ENCODE results near the gene ATG2B. TPM values are rescaled to one million over a fixed set of nuclear protein-coding genes. Genes with fewer than 3 reads are reported as not detected.

ATG2B gene
- total and polyA plus RNA-seq, 2 donors = 9.6 to 15.2 TPM

GRCh38 chr14:96345669-96346068 lies 17.5 kb downstream of the ATG2B start:
- Histone ChIP-seq H3K36me3 (ENCODE audit: control insufficient read depth in 2 of 2, insufficient read depth in 2 of 2, low read length in 1 of 2) (peaks cover 3 to 8% of the 10 kb centered on the region in 2 donors), H3K4me1 (ENCODE audit: control insufficient read depth in 2 of 2, insufficient read depth in 2 of 2, low read length in 2 of 2) (no peaks in the 10 kb centered on the region), H3K27me3 (ENCODE audit: control insufficient read depth in 2 of 2, insufficient read depth in 1 of 2, low read length in 1 of 2) (no peaks in the 10 kb centered on the region), H3K4me3 (ENCODE audit: low read length in 2 of 2) (no peak overlapping the region), H3K9me3 (ENCODE audit: control insufficient read depth in 2 of 2, insufficient read depth in 1 of 2, low read length in 1 of 2) (no peaks in the 10 kb centered on the region), H3K27ac (ENCODE audit: low read depth in 1 of 2, low read length in 1 of 2) (no peak overlapping the region)
- no peak for DNase-seq (ENCODE audit: low read depth in 6 of 9, low spot score in 9 of 9)
- WGBS = over 99% methylated on average over 2 of the region's 2 CpGs

GRCh38 chr14:96341323-96341722 lies 21.8 kb downstream of the ATG2B start:
- 98% methylated on average over 3 of the region's 3 CpGs for WGBS
- no peak for DNase-seq (ENCODE audit: low read depth in 6 of 9, low spot score in 9 of 9)
- Histone ChIP-seq H3K36me3 (ENCODE audit: control insufficient read depth in 2 of 2, insufficient read depth in 2 of 2, low read length in 1 of 2) (peaks cover 11 to 20% of the 10 kb centered on the region in 2 donors), H3K9me3 (ENCODE audit: control insufficient read depth in 2 of 2, insufficient read depth in 1 of 2, low read length in 1 of 2) (no peaks in the 10 kb centered on the region), H3K27ac (ENCODE audit: low read depth in 1 of 2, low read length in 1 of 2) (no peak overlapping the region), H3K4me1 (ENCODE audit: control insufficient read depth in 2 of 2, insufficient read depth in 2 of 2, low read length in 2 of 2) (no peaks in the 10 kb centered on the region), H3K4me3 (ENCODE audit: low read length in 2 of 2) (no peak overlapping the region), H3K27me3 (ENCODE audit: control insufficient read depth in 2 of 2, insufficient read depth in 1 of 2, low read length in 1 of 2) (no peaks in the 10 kb centered on the region)

- peaks cover 11 to 19% of the 10 kb centered on the region in 2 donors for H3K36me3 ChIP-seq (ENCODE audit: control insufficient read depth in 2 of 2, insufficient read depth in 2 of 2, low read length in 1 of 2)
- no peak for DNase-seq (ENCODE audit: low read depth in 6 of 9, low spot score in 9 of 9)
Measured at GRCh38 chr14:96338551-96338950, 24.6 kb downstream of the ATG2B start.

GRCh38 chr14:96324219-96324618 lies 38.9 kb downstream of the ATG2B start:
- H3K27ac ChIP-seq (ENCODE audit: low read depth in 1 of 2, low read length in 1 of 2) = no peak overlapping the region
- no peaks in the 10 kb centered on the region for H3K9me3 ChIP-seq (ENCODE audit: control insufficient read depth in 2 of 2, insufficient read depth in 1 of 2, low read length in 1 of 2)
- peaks cover 23 to 26% of the 10 kb centered on the region in 2 donors for H3K36me3 ChIP-seq (ENCODE audit: control insufficient read depth in 2 of 2, insufficient read depth in 2 of 2, low read length in 1 of 2)
- H3K4me1 ChIP-seq (ENCODE audit: control insufficient read depth in 2 of 2, insufficient read depth in 2 of 2, low read length in 2 of 2) = no peaks in the 10 kb centered on the region
- DNase-seq (ENCODE audit: low read depth in 6 of 9, low spot score in 9 of 9) = no peak
- no peak overlapping the region for H3K4me3 ChIP-seq (ENCODE audit: low read length in 2 of 2)
- H3K27me3 ChIP-seq (ENCODE audit: control insufficient read depth in 2 of 2, insufficient read depth in 1 of 2, low read length in 1 of 2) = no peaks in the 10 kb centered on the region
- WGBS = 97% methylated on average over 7 of the region's 7 CpGs

More at GRCh38 chr14:96338551-96338950, 24.6 kb downstream of the ATG2B start:
- Histone ChIP-seq H3K27me3 (ENCODE audit: control insufficient read depth in 2 of 2, insufficient read depth in 1 of 2, low read length in 1 of 2) (no peaks in the 10 kb centered on the region), H3K4me1 (ENCODE audit: control insufficient read depth in 2 of 2, insufficient read depth in 2 of 2, low read length in 2 of 2) (no peaks in the 10 kb centered on the region), H3K9me3 (ENCODE audit: control insufficient read depth in 2 of 2, insufficient read depth in 1 of 2, low read length in 1 of 2) (no peaks in the 10 kb centered on the region), H3K4me3 (ENCODE audit: low read length in 2 of 2) (no peak overlapping the region), H3K27ac (ENCODE audit: low read depth in 1 of 2, low read length in 1 of 2) (no peak overlapping the region)
- 99% methylated on average over 1 of the region's 1 CpG for WGBS

- H3K9me3 ChIP-seq (ENCODE audit: control insufficient read depth in 2 of 2, insufficient read depth in 1 of 2, low read length in 1 of 2) = no peaks in the 10 kb centered on the region
- H3K4me3 ChIP-seq (ENCODE audit: low read length in 2 of 2) = no peak overlapping the region
- DNase-seq (ENCODE audit: low read depth in 6 of 9, low spot score in 9 of 9) = no peak
- H3K27ac ChIP-seq (ENCODE audit: low read depth in 1 of 2, low read length in 1 of 2) = no peak overlapping the region
- WGBS = 95% methylated on average over 1 of the region's 1 CpG
- H3K27me3 ChIP-seq (ENCODE audit: control insufficient read depth in 2 of 2, insufficient read depth in 1 of 2, low read length in 1 of 2) = no peaks in the 10 kb centered on the region
- H3K4me1 ChIP-seq (ENCODE audit: control insufficient read depth in 2 of 2, insufficient read depth in 2 of 2, low read length in 2 of 2) = no peaks in the 10 kb centered on the region
- H3K36me3 ChIP-seq (ENCODE audit: control insufficient read depth in 2 of 2, insufficient read depth in 2 of 2, low read length in 1 of 2) = peaks cover 31 to 37% of the 10 kb centered on the region in 2 donors
Measured at GRCh38 chr14:96320605-96321004, 42.5 kb downstream of the ATG2B start.

- WGBS = 98% methylated on average over 9 of the region's 9 CpGs
- Histone ChIP-seq H3K27ac (ENCODE audit: low read depth in 1 of 2, low read length in 1 of 2) (no peak overlapping the region), H3K27me3 (ENCODE audit: control insufficient read depth in 2 of 2, insufficient read depth in 1 of 2, low read length in 1 of 2) (no peaks in the 10 kb centered on the region), H3K9me3 (ENCODE audit: control insufficient read depth in 2 of 2, insufficient read depth in 1 of 2, low read length in 1 of 2) (no peaks in the 10 kb centered on the region), H3K4me3 (ENCODE audit: low read length in 2 of 2) (no peak overlapping the region), H3K36me3 (ENCODE audit: control insufficient read depth in 2 of 2, insufficient read depth in 2 of 2, low read length in 1 of 2) (peaks cover 30 to 35% of the 10 kb centered on the region in 2 donors), H3K4me1 (ENCODE audit: control insufficient read depth in 2 of 2, insufficient read depth in 2 of 2, low read length in 2 of 2) (no peaks in the 10 kb centered on the region)
- DNase-seq (ENCODE audit: low read depth in 6 of 9, low spot score in 9 of 9) = no peak
Measured at GRCh38 chr14:96318836-96319235, 44.3 kb downstream of the ATG2B start.

GRCh38 chr14:96316087-96316486 lies 47.1 kb downstream of the ATG2B start:
- no peak for DNase-seq (ENCODE audit: low read depth in 6 of 9, low spot score in 9 of 9)
- peaks cover 23 to 37% of the 10 kb centered on the region in 2 donors for H3K36me3 ChIP-seq (ENCODE audit: control insufficient read depth in 2 of 2, insufficient read depth in 2 of 2, low read length in 1 of 2)
- WGBS = 96% methylated on average over 3 of the region's 3 CpGs

GRCh38 chr14:96310906-96311305 lies 52.2 kb downstream of the ATG2B start:
- 99% methylated on average over 6 of the region's 6 CpGs for WGBS
- no peak overlapping the region for H3K27ac ChIP-seq (ENCODE audit: low read depth in 1 of 2, low read length in 1 of 2)
- H3K27me3 ChIP-seq (ENCODE audit: control insufficient read depth in 2 of 2, insufficient read depth in 1 of 2, low read length in 1 of 2) = no peaks in the 10 kb centered on the region
- DNase-seq (ENCODE audit: low read depth in 6 of 9, low spot score in 9 of 9) = no peak
- H3K36me3 ChIP-seq (ENCODE audit: control insufficient read depth in 2 of 2, insufficient read depth in 2 of 2, low read length in 1 of 2) = peaks cover 39 to 50% of the 10 kb centered on the region in 2 donors
- no peak overlapping the region for H3K4me3 ChIP-seq (ENCODE audit: low read length in 2 of 2)
- H3K9me3 ChIP-seq (ENCODE audit: control insufficient read depth in 2 of 2, insufficient read depth in 1 of 2, low read length in 1 of 2) = no peaks in the 10 kb centered on the region
- no peaks in the 10 kb centered on the region for H3K4me1 ChIP-seq (ENCODE audit: control insufficient read depth in 2 of 2, insufficient read depth in 2 of 2, low read length in 2 of 2)

More at GRCh38 chr14:96316087-96316486, 47.1 kb downstream of the ATG2B start:
- no peaks in the 10 kb centered on the region for H3K4me1 ChIP-seq (ENCODE audit: control insufficient read depth in 2 of 2, insufficient read depth in 2 of 2, low read length in 2 of 2)
- H3K27me3 ChIP-seq (ENCODE audit: control insufficient read depth in 2 of 2, insufficient read depth in 1 of 2, low read length in 1 of 2) = no peaks in the 10 kb centered on the region
- no peak overlapping the region for H3K4me3 ChIP-seq (ENCODE audit: low read length in 2 of 2)
- H3K27ac ChIP-seq (ENCODE audit: low read depth in 1 of 2, low read length in 1 of 2) = no peak overlapping the region
- no peaks in the 10 kb centered on the region for H3K9me3 ChIP-seq (ENCODE audit: control insufficient read depth in 2 of 2, insufficient read depth in 1 of 2, low read length in 1 of 2)

- no peaks in the 10 kb centered on the region for H3K9me3 ChIP-seq (ENCODE audit: control insufficient read depth in 2 of 2, insufficient read depth in 1 of 2, low read length in 1 of 2)
- H3K4me1 ChIP-seq (ENCODE audit: control insufficient read depth in 2 of 2, insufficient read depth in 2 of 2, low read length in 2 of 2) = no peaks in the 10 kb centered on the region
- H3K27ac ChIP-seq (ENCODE audit: low read depth in 1 of 2, low read length in 1 of 2) = no peak overlapping the region
- peak in 1 of 9 donors; percentile 5 for DNase-seq (ENCODE audit: low read depth in 6 of 9, low spot score in 9 of 9)
- no peaks in the 10 kb centered on the region for H3K27me3 ChIP-seq (ENCODE audit: control insufficient read depth in 2 of 2, insufficient read depth in 1 of 2, low read length in 1 of 2)
- 85% methylated on average over 5 of the region's 5 CpGs for WGBS
- peaks cover 40 to 48% of the 10 kb centered on the region in 2 donors for H3K36me3 ChIP-seq (ENCODE audit: control insufficient read depth in 2 of 2, insufficient read depth in 2 of 2, low read length in 1 of 2)
- no peak overlapping the region for H3K4me3 ChIP-seq (ENCODE audit: low read length in 2 of 2)
Measured at GRCh38 chr14:96309896-96310330, 53.2 kb downstream of the ATG2B start.

All from thymus (tissue), 11 donors.